Measurements from ENCODE around the gene ZNF76. TPM values are rescaled to one million over a fixed set of nuclear protein-coding genes. Genes with fewer than 3 reads are reported as not detected.

ZNF76 gene
- total and polyA plus RNA-seq, 9 of the 15 experiments (the other 6 are each of a cell fraction or from before 2014, with no cell fraction given), result 1.2 to 17.8 (median 10.7) TPM

GRCh38 chr6:35342258-35343091 lies 82.9 kb downstream of the ZNF76 start, which contains the start of gene PPARD (continued):
- TF ChIP-seq ARID4B (CRISPR knock-in tag; IDR thresholded peaks at IDR 0.05) (peak; percentile 71), MAFF (IDR thresholded peaks at IDR 0.05; ENCODE audit: low read length) (no peak), ZBTB43 (CRISPR knock-in tag; IDR thresholded peaks at IDR 0.05) (no peak), FOXK1 (CRISPR knock-in tag; IDR thresholded peaks at IDR 0.05; ENCODE audit: borderline replicate concordance) (no peak), ZSCAN29 (IDR thresholded peaks at IDR 0.05) (no peak), HNRNPLL (IDR thresholded peaks at IDR 0.05; ENCODE audit: low read depth, low read length, poor library complexity, severe bottlenecking) (no peak), ZNF224 (CRISPR knock-in tag; IDR thresholded peaks at IDR 0.05) (no peak), EP300 (IDR thresholded peaks at IDR 0.05; ENCODE audit: low read length) (peak; percentile 16; the same call in 1 of the 2 replicates), MXD1 (CRISPR knock-in tag; IDR thresholded peaks at IDR 0.05; ENCODE audit: borderline replicate concordance, poor library complexity, severe bottlenecking) (no peak), DPF2 (IDR thresholded peaks at IDR 0.05) (no peak), CTCF (IDR thresholded peaks at IDR 0.05 in 2 of 3, conservative IDR thresholded peaks at IDR 0.05 in 1 of 3; ENCODE audit: insufficient read depth in 2 of 3, low read depth in 1 of 3, low read length in 3 of 3) (peak; percentile 98 to 99 (median 99)), HSF4 (CRISPR knock-in tag; IDR thresholded peaks at IDR 0.05; ENCODE audit: borderline replicate concordance) (no peak)
- TF ChIP-seq, protein P1, sequence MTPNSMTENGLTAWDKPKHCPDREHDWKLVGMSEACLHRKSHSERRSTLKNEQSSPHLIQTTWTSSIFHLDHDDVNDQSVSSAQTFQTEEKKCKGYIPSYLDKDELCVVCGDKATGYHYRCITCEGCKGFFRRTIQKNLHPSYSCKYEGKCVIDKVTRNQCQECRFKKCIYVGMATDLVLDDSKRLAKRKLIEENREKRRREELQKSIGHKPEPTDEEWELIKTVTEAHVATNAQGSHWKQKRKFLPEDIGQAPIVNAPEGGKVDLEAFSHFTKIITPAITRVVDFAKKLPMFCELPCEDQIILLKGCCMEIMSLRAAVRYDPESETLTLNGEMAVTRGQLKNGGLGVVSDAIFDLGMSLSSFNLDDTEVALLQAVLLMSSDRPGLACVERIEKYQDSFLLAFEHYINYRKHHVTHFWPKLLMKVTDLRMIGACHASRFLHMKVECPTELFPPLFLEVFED (CRISPR knock-in tag; conservative IDR thresholded peaks at IDR 0.05), result no peak

Data from K562 (cell line).